ENCODE measurements around the gene PSME2. TPM values are rescaled to one million over a fixed set of nuclear protein-coding genes. Genes with fewer than 3 reads are reported as not detected.

The PSME2 gene
- total RNA-seq, 4 donors from 2014 or later = 31.3 to 66.6 (median 47.5) TPM

DNA sequence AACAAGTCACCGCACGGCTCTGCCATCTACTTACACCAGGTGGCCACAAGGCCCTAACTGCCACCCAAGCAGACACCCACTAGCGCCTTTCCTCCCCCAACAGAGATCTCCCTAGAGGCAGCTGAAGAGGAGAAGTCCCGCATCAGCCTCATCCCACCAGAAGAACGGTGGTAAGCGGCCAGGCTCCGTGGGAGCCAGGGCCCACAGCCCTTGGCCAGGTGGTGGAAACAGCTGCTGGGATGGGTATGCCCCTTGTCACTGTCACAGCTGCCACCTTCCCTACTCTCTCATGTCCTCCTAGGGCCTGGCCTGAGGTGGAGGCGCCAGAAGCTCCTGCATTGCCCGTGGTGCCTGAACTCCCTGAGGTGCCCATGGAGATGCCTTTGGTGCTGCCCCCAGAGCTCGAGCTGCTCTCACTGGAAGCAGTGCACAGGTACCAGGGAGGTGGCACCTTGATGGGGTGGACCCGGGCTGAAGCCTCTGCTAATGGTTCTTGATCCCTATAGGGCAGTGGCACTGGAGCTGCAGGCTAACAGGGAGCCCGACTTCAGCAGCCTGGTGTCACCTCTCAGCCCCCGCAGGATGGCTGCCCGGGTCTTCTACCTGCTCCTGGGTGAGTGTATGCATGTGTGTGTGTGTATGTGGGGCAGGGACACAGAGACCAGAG, 33.0 kb upstream of the PSME2 start:
- peaks cover 0 to 17% of the 10 kb centered on the region in 2 donors for H3K4me1 ChIP-seq
- intact Hi-C loops (cut with DNase I) = no loop called here
- peaks cover 26 to 30% of the 10 kb centered on the region in 2 donors for H3K36me3 ChIP-seq
- H3K27ac ChIP-seq = peak overlapping the region in 1 of 3 donors; percentile 59
- H3K27me3 ChIP-seq = no peaks in the 10 kb centered on the region
- H3K4me3 ChIP-seq (replicated peaks in 1 of 3) = no peak overlapping the region
- no peak for DNase-seq
- WGBS, 2 donors = 82 to 93% methylated on average over 9 to 10 of the region's 14 CpGs
- H3K9me3 ChIP-seq = no peaks in the 10 kb centered on the region
- TF ChIP-seq, protein P1, sequence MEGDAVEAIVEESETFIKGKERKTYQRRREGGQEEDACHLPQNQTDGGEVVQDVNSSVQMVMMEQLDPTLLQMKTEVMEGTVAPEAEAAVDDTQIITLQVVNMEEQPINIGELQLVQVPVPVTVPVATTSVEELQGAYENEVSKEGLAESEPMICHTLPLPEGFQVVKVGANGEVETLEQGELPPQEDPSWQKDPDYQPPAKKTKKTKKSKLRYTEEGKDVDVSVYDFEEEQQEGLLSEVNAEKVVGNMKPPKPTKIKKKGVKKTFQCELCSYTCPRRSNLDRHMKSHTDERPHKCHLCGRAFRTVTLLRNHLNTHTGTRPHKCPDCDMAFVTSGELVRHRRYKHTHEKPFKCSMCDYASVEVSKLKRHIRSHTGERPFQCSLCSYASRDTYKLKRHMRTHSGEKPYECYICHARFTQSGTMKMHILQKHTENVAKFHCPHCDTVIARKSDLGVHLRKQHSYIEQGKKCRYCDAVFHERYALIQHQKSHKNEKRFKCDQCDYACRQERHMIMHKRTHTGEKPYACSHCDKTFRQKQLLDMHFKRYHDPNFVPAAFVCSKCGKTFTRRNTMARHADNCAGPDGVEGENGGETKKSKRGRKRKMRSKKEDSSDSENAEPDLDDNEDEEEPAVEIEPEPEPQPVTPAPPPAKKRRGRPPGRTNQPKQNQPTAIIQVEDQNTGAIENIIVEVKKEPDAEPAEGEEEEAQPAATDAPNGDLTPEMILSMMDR (IDR thresholded peaks at IDR 0.05) = no peak
- TF ChIP-seq POLR2A (IDR thresholded peaks at IDR 0.05) = no peak

DNA sequence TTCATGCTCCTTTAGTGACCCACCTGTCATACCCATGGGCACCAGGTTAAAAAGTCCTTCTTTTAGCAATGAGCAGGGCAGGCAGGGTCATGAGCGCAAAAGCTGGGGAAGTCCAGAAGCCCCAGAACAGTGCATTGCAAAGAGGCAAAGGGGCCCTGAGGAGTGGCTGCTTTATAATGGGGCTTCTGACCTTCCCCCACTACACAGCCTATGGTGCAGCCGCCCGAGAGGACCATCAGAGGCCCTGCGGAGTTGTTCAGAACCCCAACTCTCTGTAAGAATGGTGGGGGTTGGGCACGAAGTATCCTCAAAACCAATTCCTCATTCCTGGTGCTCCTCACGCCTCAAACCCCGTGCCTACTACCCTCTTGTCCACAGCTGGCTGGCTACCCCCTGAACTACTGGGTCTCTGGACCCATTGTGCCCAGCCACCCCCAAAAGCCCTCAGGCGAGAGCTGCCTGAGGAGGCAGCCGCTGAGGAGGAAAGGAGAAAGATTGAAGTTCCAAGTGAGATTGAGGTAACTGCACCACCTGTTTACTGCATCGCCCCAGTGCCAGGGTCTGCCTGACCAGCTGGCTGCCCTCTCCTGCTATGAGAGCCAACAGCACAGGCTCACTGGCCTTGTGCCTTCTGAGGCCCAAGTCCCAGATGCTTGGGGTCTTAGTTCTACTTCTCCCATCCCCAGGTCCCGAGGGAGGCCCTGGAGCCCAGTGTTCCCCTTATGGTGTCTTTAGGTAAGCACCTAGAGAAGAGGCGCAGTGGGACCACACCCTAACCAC, 32.2 kb upstream of the PSME2 start:
- 89 to 91% methylated on average over 10 to 12 of the region's 12 CpGs for WGBS, 2 donors
- Histone ChIP-seq H3K4me3 (replicated peaks in 1 of 3) (no peak overlapping the region), H3K27me3 (no peaks in the 10 kb centered on the region), H3K4me1 (peaks cover 0 to 17% of the 10 kb centered on the region in 2 donors), H3K36me3 (peaks cover 18 to 22% of the 10 kb centered on the region in 2 donors), H3K9me3 (no peaks in the 10 kb centered on the region), H3K27ac (no peak overlapping the region)
- intact Hi-C loops (cut with DNase I) = no loop called here
- no peak for DNase-seq
- TF ChIP-seq, protein P1 (IDR thresholded peaks at IDR 0.05) = no peak
- no peak for TF ChIP-seq POLR2A (IDR thresholded peaks at IDR 0.05)

DNA sequence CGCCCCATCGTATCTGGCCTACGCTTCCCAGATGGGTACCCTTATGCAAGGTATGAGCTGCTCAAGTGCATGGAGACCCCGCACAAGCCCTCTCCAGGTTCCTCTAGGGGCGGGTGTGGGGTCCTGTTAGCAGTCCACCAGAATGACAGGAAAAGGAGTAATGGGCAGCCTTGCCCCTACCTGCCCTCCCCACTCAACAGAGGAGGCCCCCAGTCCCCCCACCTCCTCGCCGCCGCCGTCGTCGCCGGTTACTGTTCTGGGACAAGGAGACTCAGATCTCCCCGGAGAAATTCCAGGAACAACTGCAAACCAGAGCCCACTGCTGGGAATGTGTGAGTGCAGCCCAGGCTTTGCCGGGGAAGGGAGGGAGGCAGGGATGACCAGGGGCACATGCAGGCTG, 31.5 kb upstream of the PSME2 start:
- WGBS, 2 donors = 95 to 99% methylated on average over 11 to 14 of the region's 14 CpGs
- no peak for DNase-seq
- intact Hi-C loops (cut with DNase I) = no loop called here
- Histone ChIP-seq H3K36me3 (peaks cover 11 to 15% of the 10 kb centered on the region in 2 donors), H3K4me3 (replicated peaks in 1 of 3) (no peak overlapping the region), H3K27me3 (no peaks in the 10 kb centered on the region), H3K9me3 (no peaks in the 10 kb centered on the region), H3K27ac (no peak overlapping the region), H3K4me1 (peaks cover 0 to 17% of the 10 kb centered on the region in 2 donors)
- no peak for TF ChIP-seq POLR2A (IDR thresholded peaks at IDR 0.05)
- TF ChIP-seq, protein P1 (IDR thresholded peaks at IDR 0.05) = no peak

DNA sequence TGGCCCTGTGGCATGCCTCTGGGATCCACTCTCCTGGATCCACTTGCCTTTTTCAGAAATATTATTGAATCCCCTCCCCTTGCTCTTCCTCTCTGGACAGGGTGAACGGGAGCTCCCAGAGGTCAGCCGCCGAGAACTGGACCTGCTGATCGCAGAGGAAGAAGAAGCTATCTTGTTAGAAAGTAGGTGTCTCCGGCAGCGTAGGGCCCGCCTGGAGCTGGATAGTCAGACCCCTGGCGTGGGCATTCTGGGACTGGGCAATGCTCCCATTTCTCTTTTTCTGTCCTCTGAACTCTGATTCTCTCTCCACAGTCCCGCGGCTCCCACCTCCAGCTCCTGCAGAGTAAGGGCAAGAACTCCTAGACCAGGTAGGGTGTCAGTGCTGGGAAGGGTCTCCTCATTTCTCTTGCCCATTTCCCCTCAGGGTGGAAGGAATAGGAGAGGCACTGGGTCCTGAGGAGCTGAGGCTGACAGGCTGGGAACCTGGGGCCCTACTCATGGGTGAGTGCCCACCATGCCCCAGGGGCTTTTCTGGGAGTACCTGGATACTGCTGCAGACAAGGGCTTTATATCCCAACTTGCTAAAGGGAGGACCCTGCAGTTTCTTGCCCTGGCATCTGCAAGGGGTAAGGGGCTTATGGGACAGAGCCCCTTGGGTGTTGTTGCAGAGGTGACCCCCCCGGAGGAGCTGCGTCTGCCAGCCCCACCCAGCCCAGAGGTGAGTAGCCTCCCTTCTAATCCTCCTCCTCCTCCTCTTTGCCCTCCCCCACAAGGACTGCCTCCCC, 30.8 kb upstream of the PSME2 start:
- H3K36me3 ChIP-seq = peaks cover 7 to 11% of the 10 kb centered on the region in 2 donors
- H3K4me3 ChIP-seq (replicated peaks in 1 of 3) = no peak overlapping the region
- H3K27ac ChIP-seq = no peak overlapping the region
- 92% methylated on average over 12 of the region's 12 CpGs for whole genome bisulfite sequencing, 2 donors
- DNase-seq = no peak
- no peaks in the 10 kb centered on the region for H3K9me3 ChIP-seq
- H3K27me3 ChIP-seq = no peaks in the 10 kb centered on the region
- no peak for TF ChIP-seq POLR2A (IDR thresholded peaks at IDR 0.05)
- TF ChIP-seq, protein P1 (IDR thresholded peaks at IDR 0.05) = no peak
- peaks cover 0 to 17% of the 10 kb centered on the region in 2 donors for H3K4me1 ChIP-seq
- intact Hi-C loops (cut with DNase I) = no loop called here
